ENCODE measurements around the gene NEMP2.

GRCh38 chr2:190550137-190550536 lies 15.6 kb upstream of the NEMP2 start:
- TF ChIP-seq CTCF (IDR thresholded peaks at IDR 0.05; ENCODE audit: control extremely low read depth in 1 of 3, insufficient read depth in 1 of 3, low read depth in 1 of 3, low read length in 3 of 3) = peak in 2 of 3 experiments; percentile 4 to 26; a peak in 3 of 4 replicates
- TF ChIP-seq POLR2A (IDR thresholded peaks at IDR 0.05; ENCODE audit: control extremely low read depth in 1 of 2, low read depth in 2 of 2, low read length in 2 of 2) = no peak
- no peak for TF ChIP-seq YY1 (IDR thresholded peaks at IDR 0.05; ENCODE audit: low read depth, low read length)
- TF ChIP-seq POLR2AphosphoS5 (IDR thresholded peaks at IDR 0.05; ENCODE audit: low read depth, low read length) = no peak
- no peak for TF ChIP-seq EZH2 (IDR thresholded peaks at IDR 0.05; ENCODE audit: low read depth, low read length, severe bottlenecking)
- TF ChIP-seq SIRT6 (IDR thresholded peaks at IDR 0.05; ENCODE audit: low read length) = no peak
- TF ChIP-seq CREB1 (IDR thresholded peaks at IDR 0.05) = no peak
- no peak for TF ChIP-seq KDM5A (IDR thresholded peaks at IDR 0.05; ENCODE audit: low read length)
- TF ChIP-seq GABPA (IDR thresholded peaks at IDR 0.05; ENCODE audit: borderline replicate concordance, insufficient read depth, low read length) = no peak
- no peak for TF ChIP-seq HDAC2 (IDR thresholded peaks at IDR 0.05; ENCODE audit: borderline replicate concordance in 1 of 2, low read depth in 2 of 2, low read length in 2 of 2)
- TF ChIP-seq ATF2 (IDR thresholded peaks at IDR 0.05; ENCODE audit: low read length) = no peak
- no peak for TF ChIP-seq MAX (IDR thresholded peaks at IDR 0.05)
- no peak for TF ChIP-seq RXRA (IDR thresholded peaks at IDR 0.05; ENCODE audit: insufficient read depth, low read depth, low read length)

Data from H1 (cell line).